Measurements from ENCODE around the gene DYNC1I1. TPM values are rescaled to one million over a fixed set of nuclear protein-coding genes. Genes with fewer than 3 reads are reported as not detected.

The DYNC1I1 gene
- total RNA-seq, 1 experiment from 2014 or later: 3.2 TPM

- no peaks in the 10 kb centered on the region; the same call in 1 of the 2 replicates for H3K4me1 ChIP-seq (ENCODE audit: insufficient read depth, low read length)
- no peak overlapping the region for H3K4ac ChIP-seq (ENCODE audit: low read depth, low read length)
- Mint-ChIP-seq H3K4me3 (no peak overlapping the region), H3K27ac (no peak overlapping the region), H3K4me1 (peaks cover 10 to 11% of the 10 kb centered on the region in 2 experiments), H3K36me3 (ENCODE audit: insufficient read depth in 1 of 3, low read depth in 3 of 3) (no peaks in the 10 kb centered on the region), H3K27me3 (ENCODE audit: low read depth) (peaks cover 3% of the 10 kb centered on the region), H3K9me3 (no peaks in the 10 kb centered on the region)
- H3K14ac ChIP-seq (ENCODE audit: insufficient read depth, low read length): no peak overlapping the region
- no peak overlapping the region for H2BK15ac ChIP-seq (ENCODE audit: low read depth, low read length)
- no peaks in the 10 kb centered on the region for H3K9me3 ChIP-seq (ENCODE audit: control insufficient read depth, low read depth, low read length)
- TF ChIP-seq CTCF (conservative IDR thresholded peaks at IDR 0.05): no peak
- no peak overlapping the region for H4K5ac ChIP-seq (ENCODE audit: insufficient read length, low read depth, low read length)
- no peaks in the 10 kb centered on the region for H3K27me3 ChIP-seq (ENCODE audit: insufficient read depth, low read length)
- H4K91ac ChIP-seq (ENCODE audit: insufficient read length, low read depth, low read length): no peak overlapping the region
- no peaks in the 10 kb centered on the region for H3K79me2 ChIP-seq (ENCODE audit: insufficient read depth, low read length)
- no peak overlapping the region for H3T11ph ChIP-seq (ENCODE audit: low read length)
- H4K20me1 ChIP-seq (ENCODE audit: control insufficient read depth, insufficient read depth, insufficient read length): no peaks in the 10 kb centered on the region
- H3K4me2 ChIP-seq (ENCODE audit: insufficient read depth, insufficient read length, low read length): no peak overlapping the region
- no peaks in the 10 kb centered on the region for H3K79me1 ChIP-seq (ENCODE audit: insufficient read depth, low read depth, low read length, poor library complexity, severe bottlenecking)
- H3K9ac ChIP-seq (ENCODE audit: extremely low read depth, insufficient read length, low read length): no peak overlapping the region
- no peak overlapping the region for H2BK12ac ChIP-seq (ENCODE audit: insufficient read length, low read depth, low read length)
- no peak overlapping the region for H2BK120ac ChIP-seq (ENCODE audit: low read depth, low read length, poor library complexity, severe bottlenecking)
- no peak overlapping the region for H3K18ac ChIP-seq (ENCODE audit: insufficient read length, low read depth, low read length)
- DNase-seq: no peak
- no peak overlapping the region for H3K23ac ChIP-seq (ENCODE audit: insufficient read length, low read depth, low read length)
- no peak overlapping the region for H3K27ac ChIP-seq (ENCODE audit: insufficient read length, low read depth, low read length)
- H2AK5ac ChIP-seq (ENCODE audit: insufficient read length, low read length): no peak overlapping the region
- no peaks in the 10 kb centered on the region for H3K23me2 ChIP-seq (ENCODE audit: insufficient read length, low read depth, low read length, poor library complexity, severe bottlenecking)
- H4K8ac ChIP-seq (replicated peaks; ENCODE audit: insufficient read length, low read depth, low read length): no peak overlapping the region
- no peak overlapping the region for H2AFZ ChIP-seq (ENCODE audit: low read length)
- no peak overlapping the region for H2BK5ac ChIP-seq (ENCODE audit: insufficient read length, low read length)
- no peak overlapping the region for H3K56ac ChIP-seq (ENCODE audit: insufficient read length, low read depth, low read length)
- H2BK20ac ChIP-seq (ENCODE audit: low read depth, low read length, poor library complexity, severe bottlenecking): no peak overlapping the region
Observed at GRCh38 chr7:95893484-95893883, 121.1 kb downstream of the DYNC1I1 start.
